HCT116 (cell line): ENCODE results near the gene ARHGEF40.

Source experiments
- CEBPB ChIP-seq: IDR thresholded peaks from 2 replicates; pipeline ENCODE4 v1.6.1; 2012; ENCODE audit warnings: low read depth
- EZH2 ChIP-seq: fragments of 200-600 bp; sonication (generic); IDR thresholded peaks from 2 replicates; pipeline ENCODE4 v1.6.1; 2017; ENCODE audit warnings: antibody characterized with exemption, mixed run types
- EZH2phosphoT487 ChIP-seq: fragments of 200-600 bp; IDR thresholded peaks from 2 replicates; pipeline ENCODE4 v1.6.1; 2018; ENCODE audit warnings: antibody characterized with exemption, borderline replicate concordance
- FOSL1 ChIP-seq: IDR thresholded peaks from 2 replicates; pipeline ENCODE4 v1.6.1; 2012; ENCODE audit warnings: low read depth
- POLR2A ChIP-seq: IDR thresholded peaks from 2 replicates; pipeline ENCODE4 v1.7.0; 2011; ENCODE audit warnings: borderline replicate concordance; ENCODE audit not compliant: insufficient read depth, insufficient read length; ENCODE audit errors: extremely low read depth
- POLR2AphosphoS5 ChIP-seq: IDR thresholded peaks from 2 replicates; pipeline ENCODE4 v1.6.1; 2011; ENCODE audit warnings: mild to moderate bottlenecking, low read depth, low read length, moderate library complexity
- RAD21 ChIP-seq: IDR thresholded peaks from 2 replicates; pipeline ENCODE4 v1.6.1; 2012; ENCODE audit warnings: low read depth, mild to moderate bottlenecking
- SP1 ChIP-seq: IDR thresholded peaks from 2 replicates; pipeline ENCODE4 v1.6.1; 2012; ENCODE audit warnings: low read depth
- YY1 ChIP-seq: IDR thresholded peaks from 2 replicates; pipeline ENCODE4 v1.6.1; 2011; ENCODE audit warnings: low read length, low read depth, moderate library complexity, mild to moderate bottlenecking; ENCODE audit not compliant: insufficient replicate concordance; ENCODE audit errors: extremely low read depth
- TF ChIP-seq, protein P1 (sequence below), 3 experiments: fragments of 200-600 bp in 1 of 3; sonication (generic) in 1 of 3; IDR thresholded peaks in 2 of 3; conservative IDR thresholded peaks in 1 of 3; 2 replicates each; pipeline ENCODE4 v1.5.1; 2012 to 2017; ENCODE audit warnings: low read depth in 2 of 3, low read length in 2 of 3, antibody characterized with exemption in 1 of 3, borderline replicate concordance in 1 of 3, control low read depth in 1 of 3, mild to moderate bottlenecking in 1 of 3, mixed read lengths in 1 of 3, mixed run types in 1 of 3, moderate library complexity in 1 of 3; ENCODE audit not compliant: insufficient read depth in 1 of 3
- TF ChIP-seq, protein P2 (sequence below): IDR thresholded peaks from 2 replicates; pipeline ENCODE4 v1.6.1; 2011; ENCODE audit warnings: mild to moderate bottlenecking, low read length, moderate library complexity; ENCODE audit not compliant: insufficient replicate concordance; ENCODE audit errors: extremely low read depth
- TF ChIP-seq, protein P3 (sequence below): IDR thresholded peaks from 2 replicates; pipeline ENCODE4 v1.6.1; 2012

DNA sequence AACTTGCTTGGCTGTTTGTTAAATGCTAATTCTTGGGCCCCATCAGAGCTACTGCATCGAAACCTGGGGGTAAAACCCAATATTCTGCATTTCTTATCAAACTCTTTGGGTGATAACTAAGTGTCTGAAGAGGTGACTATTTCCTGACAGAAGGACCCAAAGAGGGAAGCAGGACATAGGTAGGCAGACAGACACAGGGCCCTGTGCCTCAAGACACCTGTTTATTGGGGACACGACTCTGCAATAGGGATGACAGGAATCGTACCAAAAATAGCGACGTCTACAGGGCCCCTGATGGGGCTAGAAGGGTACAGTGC is 19.7 kb downstream of the ARHGEF40 start:
- TF ChIP-seq, protein P1, sequence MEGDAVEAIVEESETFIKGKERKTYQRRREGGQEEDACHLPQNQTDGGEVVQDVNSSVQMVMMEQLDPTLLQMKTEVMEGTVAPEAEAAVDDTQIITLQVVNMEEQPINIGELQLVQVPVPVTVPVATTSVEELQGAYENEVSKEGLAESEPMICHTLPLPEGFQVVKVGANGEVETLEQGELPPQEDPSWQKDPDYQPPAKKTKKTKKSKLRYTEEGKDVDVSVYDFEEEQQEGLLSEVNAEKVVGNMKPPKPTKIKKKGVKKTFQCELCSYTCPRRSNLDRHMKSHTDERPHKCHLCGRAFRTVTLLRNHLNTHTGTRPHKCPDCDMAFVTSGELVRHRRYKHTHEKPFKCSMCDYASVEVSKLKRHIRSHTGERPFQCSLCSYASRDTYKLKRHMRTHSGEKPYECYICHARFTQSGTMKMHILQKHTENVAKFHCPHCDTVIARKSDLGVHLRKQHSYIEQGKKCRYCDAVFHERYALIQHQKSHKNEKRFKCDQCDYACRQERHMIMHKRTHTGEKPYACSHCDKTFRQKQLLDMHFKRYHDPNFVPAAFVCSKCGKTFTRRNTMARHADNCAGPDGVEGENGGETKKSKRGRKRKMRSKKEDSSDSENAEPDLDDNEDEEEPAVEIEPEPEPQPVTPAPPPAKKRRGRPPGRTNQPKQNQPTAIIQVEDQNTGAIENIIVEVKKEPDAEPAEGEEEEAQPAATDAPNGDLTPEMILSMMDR (IDR thresholded peaks at IDR 0.05 in 2 of 3, conservative IDR thresholded peaks at IDR 0.05 in 1 of 3; ENCODE audit: borderline replicate concordance in 1 of 3, insufficient read depth in 1 of 3, low read depth in 2 of 3, low read length in 2 of 3), result no peak
- TF ChIP-seq EZH2phosphoT487 (no peak), POLR2A (no peak), CEBPB (no peak), POLR2AphosphoS5 (no peak), EZH2 (no peak), SP1 (no peak), RAD21 (no peak), FOSL1 (no peak), YY1 (no peak)
- TF ChIP-seq, protein P2, sequence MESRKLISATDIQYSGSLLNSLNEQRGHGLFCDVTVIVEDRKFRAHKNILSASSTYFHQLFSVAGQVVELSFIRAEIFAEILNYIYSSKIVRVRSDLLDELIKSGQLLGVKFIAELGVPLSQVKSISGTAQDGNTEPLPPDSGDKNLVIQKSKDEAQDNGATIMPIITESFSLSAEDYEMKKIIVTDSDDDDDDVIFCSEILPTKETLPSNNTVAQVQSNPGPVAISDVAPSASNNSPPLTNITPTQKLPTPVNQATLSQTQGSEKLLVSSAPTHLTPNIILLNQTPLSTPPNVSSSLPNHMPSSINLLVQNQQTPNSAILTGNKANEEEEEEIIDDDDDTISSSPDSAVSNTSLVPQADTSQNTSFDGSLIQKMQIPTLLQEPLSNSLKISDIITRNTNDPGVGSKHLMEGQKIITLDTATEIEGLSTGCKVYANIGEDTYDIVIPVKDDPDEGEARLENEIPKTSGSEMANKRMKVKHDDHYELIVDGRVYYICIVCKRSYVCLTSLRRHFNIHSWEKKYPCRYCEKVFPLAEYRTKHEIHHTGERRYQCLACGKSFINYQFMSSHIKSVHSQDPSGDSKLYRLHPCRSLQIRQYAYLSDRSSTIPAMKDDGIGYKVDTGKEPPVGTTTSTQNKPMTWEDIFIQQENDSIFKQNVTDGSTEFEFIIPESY, result no peak
- TF ChIP-seq, protein P3, sequence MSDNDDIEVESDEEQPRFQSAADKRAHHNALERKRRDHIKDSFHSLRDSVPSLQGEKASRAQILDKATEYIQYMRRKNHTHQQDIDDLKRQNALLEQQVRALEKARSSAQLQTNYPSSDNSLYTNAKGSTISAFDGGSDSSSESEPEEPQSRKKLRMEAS, result no peak
